H9 (cell line): Measurements from ENCODE around the gene FRRS1L. TPM values are rescaled to one million over a fixed set of nuclear protein-coding genes. Genes with fewer than 3 reads are reported as not detected.

Experiments
- DNase-seq: peaks from one replicate; pipeline ENCODE4 v3.0.0-alpha.2; 2017
- H2AFZ ChIP-seq: one replicate; pipeline ENCODE4 v1.6.1; 2013; ENCODE audit warnings: mild to moderate bottlenecking, low read length, control low read depth, moderate library complexity
- H2AK5ac ChIP-seq: 2 replicates; pipeline ENCODE4 v1.6.1; 2013; ENCODE audit warnings: low read length, control low read depth, mixed read lengths; ENCODE audit not compliant: insufficient read length
- H2BK120ac ChIP-seq: one replicate; pipeline ENCODE4 v1.6.1; 2013; ENCODE audit warnings: low read depth, mild to moderate bottlenecking, low read length, control low read depth, inconsistent platforms; ENCODE audit not compliant: poor library complexity, severe bottlenecking
- H2BK12ac ChIP-seq: 2 replicates; pipeline ENCODE4 v1.6.1; 2013; ENCODE audit warnings: low read length, control low read depth, mixed read lengths, low read depth; ENCODE audit not compliant: insufficient read length
- H2BK15ac ChIP-seq: 2 replicates; pipeline ENCODE4 v1.6.1; 2013; ENCODE audit warnings: low read depth, low read length, control low read depth
- H2BK20ac ChIP-seq: one replicate; pipeline ENCODE4 v1.6.1; 2013; ENCODE audit warnings: low read depth, mild to moderate bottlenecking, low read length, control low read depth, inconsistent platforms; ENCODE audit not compliant: poor library complexity, severe bottlenecking
- H2BK5ac ChIP-seq: 2 replicates; pipeline ENCODE4 v1.6.1; 2013; ENCODE audit warnings: low read length, control low read depth, mixed read lengths; ENCODE audit not compliant: insufficient read length
- H3K14ac ChIP-seq: 2 replicates; pipeline ENCODE4 v1.6.1; 2013; ENCODE audit warnings: low read length, control low read depth; ENCODE audit not compliant: insufficient read depth
- H3K18ac ChIP-seq: 2 replicates; pipeline ENCODE4 v1.6.1; 2013; ENCODE audit warnings: low read depth, mild to moderate bottlenecking, mixed read lengths, low read length, control low read depth; ENCODE audit not compliant: insufficient read length
- H3K23ac ChIP-seq: 2 replicates; pipeline ENCODE4 v1.6.1; 2013; ENCODE audit warnings: low read length, control low read depth, mixed read lengths, low read depth; ENCODE audit not compliant: insufficient read length
- H3K23me2 ChIP-seq: 2 replicates; pipeline ENCODE4 v1.6.1; 2013; ENCODE audit warnings: low read depth, mild to moderate bottlenecking, mixed read lengths, low read length, control low read depth; ENCODE audit not compliant: insufficient read length, poor library complexity, severe bottlenecking
- H3K27ac ChIP-seq: 2 replicates; pipeline ENCODE4 v1.5.1; 2013; ENCODE audit warnings: low read length, control low read depth, mixed read lengths, low read depth; ENCODE audit not compliant: insufficient read length
- H3K27me3 ChIP-seq: 2 replicates; pipeline ENCODE4 v1.6.1; 2013; ENCODE audit warnings: low read length, control low read depth, inconsistent platforms; ENCODE audit not compliant: insufficient read depth
- H3K4ac ChIP-seq: 2 replicates; pipeline ENCODE4 v1.6.1; 2013; ENCODE audit warnings: low read depth, mild to moderate bottlenecking, control low read depth, inconsistent platforms, low read length, moderate library complexity
- H3K4me1 ChIP-seq: 2 replicates; pipeline ENCODE4 v1.6.1; 2013; ENCODE audit warnings: low read length, control low read depth, inconsistent platforms; ENCODE audit not compliant: insufficient read depth
- H3K4me2 ChIP-seq: 2 replicates; pipeline ENCODE4 v1.6.1; 2013; ENCODE audit warnings: low read length, control low read depth, mixed read lengths; ENCODE audit not compliant: insufficient read length, insufficient read depth
- H3K56ac ChIP-seq: 2 replicates; pipeline ENCODE4 v1.6.1; 2013; ENCODE audit warnings: low read depth, mild to moderate bottlenecking, mixed read lengths, low read length, control low read depth; ENCODE audit not compliant: insufficient read length
- H3K79me1 ChIP-seq: 2 replicates; pipeline ENCODE4 v1.6.1; 2013; ENCODE audit warnings: low read depth, mild to moderate bottlenecking, moderate library complexity, low read length, control low read depth, inconsistent platforms; ENCODE audit not compliant: insufficient read depth, poor library complexity, severe bottlenecking
- H3K79me2 ChIP-seq: 2 replicates; pipeline ENCODE4 v1.6.1; 2013; ENCODE audit warnings: low read length, control low read depth, inconsistent platforms; ENCODE audit not compliant: insufficient read depth
- H3K9ac ChIP-seq: 2 replicates; pipeline ENCODE4 v1.6.1; 2013; ENCODE audit warnings: low read length, control low read depth, mixed read lengths; ENCODE audit not compliant: insufficient read length; ENCODE audit errors: extremely low read depth
- H3K9me3 ChIP-seq: one replicate; pipeline ENCODE4 v1.6.1; 2013; ENCODE audit warnings: low read depth, low read length, inconsistent platforms; ENCODE audit not compliant: control insufficient read depth
- H3T11ph ChIP-seq: one replicate; pipeline ENCODE4 v1.6.1; 2013; ENCODE audit warnings: mild to moderate bottlenecking, low read length, control low read depth, inconsistent platforms
- H4K20me1 ChIP-seq: one replicate; pipeline ENCODE4 v1.6.1; 2013; ENCODE audit not compliant: control insufficient read depth, insufficient read length, insufficient read depth
- H4K5ac ChIP-seq: 2 replicates; pipeline ENCODE4 v1.6.1; 2013; ENCODE audit warnings: low read depth, mild to moderate bottlenecking, mixed read lengths, low read length, control low read depth; ENCODE audit not compliant: insufficient read length
- H4K8ac ChIP-seq: replicated peaks from 2 replicates; pipeline ENCODE4 v1.6.1; 2013; ENCODE audit warnings: low read length, control low read depth, mixed read lengths, low read depth; ENCODE audit not compliant: insufficient read length
- H4K91ac ChIP-seq: 2 replicates; pipeline ENCODE4 v1.6.1; 2013; ENCODE audit warnings: low read depth, mild to moderate bottlenecking, moderate library complexity, mixed read lengths, low read length, control low read depth; ENCODE audit not compliant: insufficient read length
- H3K27ac Mint-ChIP-seq, 3 experiments: 2 replicates in 2 of 3; 3 replicates in 1 of 3; pipeline ENCODE4 v1.8.0; 2020 to 2021; ENCODE audit warnings: mixed read lengths in 3 of 3, mild to moderate bottlenecking in 1 of 3, moderate library complexity in 1 of 3
- H3K27me3 Mint-ChIP-seq: 2 replicates; pipeline ENCODE4 v1.8.0; 2021; ENCODE audit warnings: low read depth, mild to moderate bottlenecking, moderate library complexity, mixed read lengths
- H3K36me3 Mint-ChIP-seq, 3 experiments: 2 replicates in 2 of 3; 3 replicates in 1 of 3; pipeline ENCODE4 v1.8.0; 2020 to 2021; ENCODE audit warnings: low read depth in 3 of 3, mixed read lengths in 3 of 3; ENCODE audit not compliant: insufficient read depth in 1 of 3
- H3K4me1 Mint-ChIP-seq, 2 experiments: 2 replicates each; pipeline ENCODE4 v1.8.0; 2020; ENCODE audit warnings: mixed read lengths in 2 of 2
- H3K4me3 Mint-ChIP-seq, 2 experiments: 2 replicates in 1 of 2; 3 replicates in 1 of 2; pipeline ENCODE4 v1.8.0; 2020 to 2021; ENCODE audit warnings: mild to moderate bottlenecking in 2 of 2, mixed read lengths in 2 of 2, moderate library complexity in 1 of 2
- H3K9me3 Mint-ChIP-seq, 2 experiments: 2 replicates in 1 of 2; 3 replicates in 1 of 2; pipeline ENCODE4 v1.8.0; 2020; ENCODE audit warnings: mild to moderate bottlenecking in 2 of 2, mixed read lengths in 2 of 2, moderate library complexity in 1 of 2
- WGBS: extraction: QIAGEN DNeasy Blood & Tissue Kit; methylation state at CpG from one replicate; pipeline ENCODE4 v1.1.7; 2013; ENCODE audit warnings: missing lambda C conversion rate, low lambda C conversion rate, mixed read lengths; ENCODE audit not compliant: insufficient read length; ENCODE audit errors: extremely low coverage; 5-methylcytosine and 5-hydroxymethylcytosine counted together
- total RNA-seq: library from RNA; stranded (reverse); gene quantifications from 2 replicates; pipeline ENCODE4 v1.2.1, GENCODE V29; 2021
- TF ChIP-seq, protein P1 (sequence below): fragments of 200-600 bp; sonication (generic); conservative IDR thresholded peaks from 3 replicates; pipeline ENCODE4 v1.8.0; 2021; ENCODE audit warnings: antibody characterized with exemption, mild to moderate bottlenecking

FRRS1L gene
- total RNA-seq, 1 experiment from 2014 or later, result 3.3 TPM

DNA sequence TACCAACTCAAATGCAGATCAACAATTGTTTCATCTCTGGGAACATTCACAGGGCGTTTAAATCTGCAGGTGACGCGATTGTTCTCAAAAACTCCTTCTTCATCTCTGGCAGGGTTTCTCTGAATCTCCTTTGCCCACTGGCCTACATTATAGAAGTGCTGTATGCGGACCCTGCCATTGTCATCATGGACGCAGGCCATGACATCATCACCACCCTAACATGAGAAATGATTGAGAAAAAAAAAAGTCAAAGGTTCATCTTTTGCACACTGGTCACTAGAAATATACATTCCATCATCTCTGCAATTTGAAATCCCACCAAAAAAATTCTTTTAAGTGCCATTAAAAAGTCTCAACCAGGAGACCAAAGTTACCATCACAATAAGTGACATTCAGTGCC lies 25.7 kb downstream of the FRRS1L start:
- H2AK5ac ChIP-seq, result no peak overlapping the region
- no CpG with 5 or more reads among the region's 5 CpGs for WGBS
- no peaks in the 10 kb centered on the region for H3K79me2 ChIP-seq
- no peaks in the 10 kb centered on the region for H3K27me3 ChIP-seq
- H4K91ac ChIP-seq, result no peak overlapping the region
- H2BK15ac ChIP-seq, result no peak overlapping the region
- H3T11ph ChIP-seq, result no peak overlapping the region
- H2BK20ac ChIP-seq, result no peak overlapping the region
- H3K23me2 ChIP-seq, result no peaks in the 10 kb centered on the region
- H3K56ac ChIP-seq, result no peak overlapping the region
- no peak overlapping the region for H4K8ac ChIP-seq
- H2AFZ ChIP-seq, result no peak overlapping the region
- no peaks in the 10 kb centered on the region for H3K79me1 ChIP-seq
- H3K4ac ChIP-seq, result no peak overlapping the region
- no peak overlapping the region for H3K14ac ChIP-seq
- no peak overlapping the region for H3K9ac ChIP-seq
- no peaks in the 10 kb centered on the region for H3K9me3 ChIP-seq
- H2BK5ac ChIP-seq, result no peak overlapping the region
- H4K5ac ChIP-seq, result no peak overlapping the region
- H3K23ac ChIP-seq, result no peak overlapping the region
- H4K20me1 ChIP-seq, result no peaks in the 10 kb centered on the region
- Mint-ChIP-seq H3K27me3 (no peaks in the 10 kb centered on the region; the same call in 1 of the 2 replicates), H3K4me3 (no peak overlapping the region), H3K9me3 (no peaks in the 10 kb centered on the region; a peak in 1 of 5 replicates), H3K36me3 (no peaks in the 10 kb centered on the region), H3K27ac (no peak overlapping the region; a peak in 1 of 7 replicates), H3K4me1 (peaks cover 7 to 13% of the 10 kb centered on the region in 2 experiments)
- TF ChIP-seq, protein P1, sequence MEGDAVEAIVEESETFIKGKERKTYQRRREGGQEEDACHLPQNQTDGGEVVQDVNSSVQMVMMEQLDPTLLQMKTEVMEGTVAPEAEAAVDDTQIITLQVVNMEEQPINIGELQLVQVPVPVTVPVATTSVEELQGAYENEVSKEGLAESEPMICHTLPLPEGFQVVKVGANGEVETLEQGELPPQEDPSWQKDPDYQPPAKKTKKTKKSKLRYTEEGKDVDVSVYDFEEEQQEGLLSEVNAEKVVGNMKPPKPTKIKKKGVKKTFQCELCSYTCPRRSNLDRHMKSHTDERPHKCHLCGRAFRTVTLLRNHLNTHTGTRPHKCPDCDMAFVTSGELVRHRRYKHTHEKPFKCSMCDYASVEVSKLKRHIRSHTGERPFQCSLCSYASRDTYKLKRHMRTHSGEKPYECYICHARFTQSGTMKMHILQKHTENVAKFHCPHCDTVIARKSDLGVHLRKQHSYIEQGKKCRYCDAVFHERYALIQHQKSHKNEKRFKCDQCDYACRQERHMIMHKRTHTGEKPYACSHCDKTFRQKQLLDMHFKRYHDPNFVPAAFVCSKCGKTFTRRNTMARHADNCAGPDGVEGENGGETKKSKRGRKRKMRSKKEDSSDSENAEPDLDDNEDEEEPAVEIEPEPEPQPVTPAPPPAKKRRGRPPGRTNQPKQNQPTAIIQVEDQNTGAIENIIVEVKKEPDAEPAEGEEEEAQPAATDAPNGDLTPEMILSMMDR, result no peak
- no peak overlapping the region for H3K4me2 ChIP-seq
- H3K27ac ChIP-seq, result no peak overlapping the region
- no peak overlapping the region for H3K18ac ChIP-seq
- H2BK120ac ChIP-seq, result no peak overlapping the region
- H3K4me1 ChIP-seq, result no peaks in the 10 kb centered on the region
- no peak for DNase-seq
- H2BK12ac ChIP-seq, result no peak overlapping the region
